GM21825 (cell line): ENCODE results near the gene CYP27B1.
"Not testable (repeated sequence)": the region's sequence is repeated elsewhere in the genome, so short reads cannot be mapped to it uniquely, and the experiment has no call there.

Experiments used
- ATAC-seq: cut with Tn5 transposase; IDR thresholded peaks from one replicate; pipeline ENCODE4 v1.9.1; 2021; ENCODE audit warnings: mild to moderate bottlenecking, moderate library complexity; ENCODE audit not compliant: unreplicated experiment

CYP27B1 gene

GRCh38 chr12:57723630-57723962 lies 43.3 kb downstream of the CYP27B1 start:
- no peak for ATAC-seq

GRCh38 chr12:57722716-57723629 lies 43.9 kb downstream of the CYP27B1 start:
- no peak for ATAC-seq

- not testable (repeated sequence) for ATAC-seq
Observed at GRCh38 chr12:57721846-57722608, 44.9 kb downstream of the CYP27B1 start.

- no peak for ATAC-seq
Observed at GRCh38 chr12:57720606-57721595, 46.0 kb downstream of the CYP27B1 start.

GRCh38 chr12:57719777-57720605 lies 46.9 kb downstream of the CYP27B1 start:
- no peak for ATAC-seq

- no peak for ATAC-seq
Observed at GRCh38 chr12:57718641-57719528, 48.0 kb downstream of the CYP27B1 start.

- no peak for ATAC-seq
Observed at GRCh38 chr12:57717846-57718640, 48.8 kb downstream of the CYP27B1 start.

- ATAC-seq: no peak
Observed at GRCh38 chr12:57717131-57717530, 49.7 kb downstream of the CYP27B1 start.

GRCh38 chr12:57716305-57716704 lies 50.6 kb downstream of the CYP27B1 start:
- ATAC-seq: no peak

GRCh38 chr12:57715786-57716185 lies 51.1 kb downstream of the CYP27B1 start:
- ATAC-seq: no peak

GRCh38 chr12:57715036-57715748 lies 51.7 kb downstream of the CYP27B1 start:
- ATAC-seq: not testable (repeated sequence)

GRCh38 chr12:57713209-57713608 lies 53.7 kb downstream of the CYP27B1 start:
- ATAC-seq: no peak

- ATAC-seq: no peak
Observed at GRCh38 chr12:57712701-57713100, 54.2 kb downstream of the CYP27B1 start.
